Bronchial epithelial cell (primary cell): ENCODE measurements around the gene PDS5A. TPM values are rescaled to one million over a fixed set of nuclear protein-coding genes. Genes with fewer than 3 reads are reported as not detected.

Source experiments
- DNase-seq: peaks from one replicate; pipeline ENCODE4 v3.0.0-alpha.2; 2010; ENCODE audit warnings: low read depth
- FAIRE-seq: peaks from 2 replicates; lab custom pipeline; 2011; peaks lifted over from hg19 to GRCh38; lab: Jason Lieb, UNC
- H3K27me3 ChIP-seq: 2 replicates; pipeline ENCODE4 v1.5.1; 2011; ENCODE audit warnings: low read length; ENCODE audit not compliant: control insufficient read depth, insufficient read depth
- H3K36me3 ChIP-seq: 2 replicates; pipeline ENCODE4 v1.5.1; 2011; ENCODE audit warnings: low read length; ENCODE audit not compliant: control insufficient read depth, insufficient read depth
- H3K4me3 ChIP-seq: 2 replicates; pipeline ENCODE4 v1.5.1; 2011; ENCODE audit warnings: mild to moderate bottlenecking, low read depth, low read length, control low read depth
- total RNA-seq: library from RNA; depleted of rRNA; stranded (reverse); fragments of >200 nt; gene quantifications from 2 replicates; pipeline ENCODE4 v1.2.1, GENCODE V29; 2014
- TF ChIP-seq, protein P1 (sequence below): IDR thresholded peaks from 2 replicates; pipeline ENCODE4 v1.5.1; 2011; ENCODE audit warnings: mild to moderate bottlenecking, moderate library complexity, low read length, control low read depth, inconsistent platforms; ENCODE audit not compliant: insufficient read depth, severe bottlenecking

Gene PDS5A
- total RNA-seq, 1 donor from 2014 or later: 51.9 TPM

DNA sequence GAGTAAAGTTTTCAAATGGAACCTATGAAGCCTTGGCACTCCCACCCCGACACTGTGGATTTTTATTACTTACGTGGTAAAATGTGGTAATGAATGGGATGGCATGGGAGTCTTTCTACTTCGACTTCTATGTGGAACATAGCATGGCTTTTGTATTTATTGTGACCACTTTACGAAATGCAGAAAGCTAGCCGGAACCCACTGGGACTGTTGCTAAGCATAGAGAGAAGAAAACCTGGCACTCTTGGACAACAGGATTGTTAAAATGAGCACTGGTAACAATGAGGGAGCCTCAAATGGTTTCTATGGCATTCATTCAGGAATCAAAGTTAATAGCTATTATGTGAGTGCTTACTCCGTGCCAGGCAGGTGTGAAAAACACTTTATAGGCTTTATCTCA lies 113.3 kb downstream of the PDS5A start:
- Histone ChIP-seq H3K4me3 (no peak overlapping the region), H3K27me3 (no peaks in the 10 kb centered on the region), H3K36me3 (peaks cover 5% of the 10 kb centered on the region)
- TF ChIP-seq, protein P1, sequence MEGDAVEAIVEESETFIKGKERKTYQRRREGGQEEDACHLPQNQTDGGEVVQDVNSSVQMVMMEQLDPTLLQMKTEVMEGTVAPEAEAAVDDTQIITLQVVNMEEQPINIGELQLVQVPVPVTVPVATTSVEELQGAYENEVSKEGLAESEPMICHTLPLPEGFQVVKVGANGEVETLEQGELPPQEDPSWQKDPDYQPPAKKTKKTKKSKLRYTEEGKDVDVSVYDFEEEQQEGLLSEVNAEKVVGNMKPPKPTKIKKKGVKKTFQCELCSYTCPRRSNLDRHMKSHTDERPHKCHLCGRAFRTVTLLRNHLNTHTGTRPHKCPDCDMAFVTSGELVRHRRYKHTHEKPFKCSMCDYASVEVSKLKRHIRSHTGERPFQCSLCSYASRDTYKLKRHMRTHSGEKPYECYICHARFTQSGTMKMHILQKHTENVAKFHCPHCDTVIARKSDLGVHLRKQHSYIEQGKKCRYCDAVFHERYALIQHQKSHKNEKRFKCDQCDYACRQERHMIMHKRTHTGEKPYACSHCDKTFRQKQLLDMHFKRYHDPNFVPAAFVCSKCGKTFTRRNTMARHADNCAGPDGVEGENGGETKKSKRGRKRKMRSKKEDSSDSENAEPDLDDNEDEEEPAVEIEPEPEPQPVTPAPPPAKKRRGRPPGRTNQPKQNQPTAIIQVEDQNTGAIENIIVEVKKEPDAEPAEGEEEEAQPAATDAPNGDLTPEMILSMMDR: no peak
- no peak for DNase-seq
- FAIRE-seq: no peak

DNA sequence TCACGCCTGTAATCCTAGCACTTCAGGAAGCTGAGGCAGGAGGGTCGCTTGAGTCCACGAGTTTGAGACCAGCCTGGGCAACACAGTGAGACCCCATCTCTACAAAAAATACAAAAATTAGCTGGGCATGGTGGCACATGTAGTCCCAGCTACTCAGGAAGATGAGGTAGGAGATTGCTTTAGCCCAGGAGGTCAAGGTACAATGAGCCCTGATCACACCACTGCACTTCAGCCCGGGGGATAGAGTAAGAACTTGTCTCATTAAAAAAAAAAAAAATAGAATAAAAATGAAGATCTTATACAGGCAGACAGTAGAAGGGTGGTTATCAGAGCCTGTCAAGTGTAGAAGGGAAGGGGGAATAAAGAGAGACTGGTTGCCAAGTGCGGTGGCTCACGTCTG lies 116.9 kb downstream of the PDS5A start:
- no peaks in the 10 kb centered on the region for H3K27me3 ChIP-seq
- peaks cover 5% of the 10 kb centered on the region for H3K36me3 ChIP-seq
- TF ChIP-seq, protein P1: no peak
- FAIRE-seq: no peak
- DNase-seq: no peak
- no peak overlapping the region for H3K4me3 ChIP-seq

DNA sequence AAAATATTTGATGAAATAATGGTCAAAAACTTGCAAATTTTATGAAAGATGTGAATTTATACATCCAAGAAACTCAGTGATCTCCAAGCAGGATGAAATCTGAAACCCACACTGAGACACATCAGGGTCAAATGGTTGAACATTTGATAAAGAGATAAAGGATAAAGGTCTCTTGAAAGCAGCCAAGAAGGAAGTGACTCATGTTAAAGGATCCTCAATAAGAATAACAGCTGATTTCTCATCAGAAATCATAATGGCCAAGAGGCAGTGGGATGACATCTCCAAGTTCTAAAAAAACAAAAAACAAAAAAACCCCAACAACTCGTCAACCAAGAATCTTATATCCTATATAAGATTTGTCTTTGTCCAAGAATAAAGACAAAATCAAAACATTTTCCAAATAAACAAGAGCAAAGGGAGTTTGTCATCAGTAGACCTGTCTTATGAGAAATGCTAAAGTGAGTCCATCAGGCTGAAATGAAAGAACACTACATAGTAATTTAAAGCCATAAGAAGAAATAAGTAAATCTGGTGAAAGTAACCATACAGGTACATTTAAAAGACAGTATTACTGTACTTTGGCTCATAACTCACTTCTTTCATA lies 121.7 kb downstream of the PDS5A start:
- no peaks in the 10 kb centered on the region for H3K27me3 ChIP-seq
- H3K4me3 ChIP-seq: no peak overlapping the region
- DNase-seq (peak; percentile 47), FAIRE-seq (no peak)
- H3K36me3 ChIP-seq: peaks cover 4% of the 10 kb centered on the region
- TF ChIP-seq, protein P1: no peak

DNA sequence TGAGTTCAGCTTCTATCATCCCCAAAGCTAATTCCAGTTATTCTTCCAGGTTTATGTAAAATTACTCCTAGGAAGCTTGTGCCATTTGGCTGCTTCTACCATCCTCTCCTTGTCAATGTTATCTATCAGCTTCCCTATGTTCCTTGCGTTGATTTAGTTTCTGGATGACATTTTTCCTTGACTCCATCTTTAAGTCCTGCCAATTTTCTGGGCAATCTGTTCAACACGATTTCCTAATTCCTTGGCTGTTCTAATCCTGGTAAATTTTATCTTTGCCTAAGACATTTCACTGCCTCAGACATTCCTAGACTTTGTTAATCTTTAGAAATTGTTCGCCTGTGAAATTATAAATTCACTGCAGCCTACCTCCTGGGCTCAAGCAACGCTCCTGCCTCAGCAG lies 125.1 kb downstream of the PDS5A start:
- no peak overlapping the region for H3K4me3 ChIP-seq
- TF ChIP-seq, protein P1: no peak
- peaks cover 3% of the 10 kb centered on the region for H3K36me3 ChIP-seq
- FAIRE-seq (no peak), DNase-seq (no peak)
- no peaks in the 10 kb centered on the region for H3K27me3 ChIP-seq

DNA sequence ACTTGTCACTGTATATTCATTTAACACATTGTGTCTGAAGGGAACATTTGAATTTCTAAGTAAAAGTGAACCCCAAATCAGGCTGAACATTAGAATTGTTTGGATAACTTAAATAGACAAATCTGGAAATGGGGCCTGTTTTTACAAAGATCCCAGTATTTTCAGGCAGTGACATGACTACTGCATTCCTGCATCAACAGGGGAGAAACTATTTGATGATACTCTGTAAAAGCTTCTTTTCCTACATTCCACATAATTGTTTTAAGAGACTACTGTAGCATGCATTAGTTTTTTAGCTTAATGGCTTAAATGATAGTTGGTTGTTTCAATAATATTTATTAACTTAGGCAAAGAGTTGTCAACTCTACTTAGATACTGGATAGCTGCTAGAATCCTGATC lies 127.0 kb downstream of the PDS5A start:
- FAIRE-seq (no peak), DNase-seq (no peak)
- Histone ChIP-seq H3K27me3 (no peaks in the 10 kb centered on the region), H3K4me3 (no peak overlapping the region), H3K36me3 (peaks cover 4% of the 10 kb centered on the region)
- TF ChIP-seq, protein P1: no peak

DNA sequence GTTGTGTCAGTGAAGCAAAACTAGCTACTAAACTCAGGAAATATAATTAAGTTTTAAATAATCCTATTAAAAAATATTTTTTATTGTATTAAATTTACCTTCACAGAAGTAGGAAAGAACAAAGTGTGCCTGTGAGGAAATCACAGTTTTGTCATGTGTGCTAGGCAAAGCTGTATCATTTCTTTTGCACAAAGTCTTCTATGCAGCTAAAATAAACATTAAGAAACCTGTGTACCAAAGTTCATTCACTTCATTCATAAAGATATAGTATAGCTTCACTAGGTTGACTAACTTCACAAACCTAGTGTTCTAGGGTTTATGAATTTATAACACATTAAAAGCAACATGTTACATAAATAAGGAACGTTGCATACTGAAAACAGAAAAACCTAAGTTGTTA lies 131.0 kb downstream of the PDS5A start:
- Histone ChIP-seq H3K4me3 (no peak overlapping the region), H3K36me3 (peaks cover 6% of the 10 kb centered on the region), H3K27me3 (no peaks in the 10 kb centered on the region)
- FAIRE-seq (no peak), DNase-seq (no peak)
- TF ChIP-seq, protein P1: no peak
